ENCODE results near the gene CEP128.

CEP128 gene

GRCh38 chr14:80475074-80475473, 466.5 kb downstream of the CEP128 start:
- DNase-seq (ENCODE audit: low spot score), result no peak

GRCh38 chr14:80468331-80469122, 473.0 kb downstream of the CEP128 start:
- DNase-seq (ENCODE audit: low spot score), result no peak

GRCh38 chr14:80465546-80466220, 475.9 kb downstream of the CEP128 start:
- DNase-seq (ENCODE audit: low spot score), result no peak

GRCh38 chr14:80464531-80465149, 476.9 kb downstream of the CEP128 start:
- no peak for DNase-seq (ENCODE audit: low spot score)

- no peak for DNase-seq (ENCODE audit: low spot score)
Observed at GRCh38 chr14:80456209-80456608, 485.3 kb downstream of the CEP128 start.

- DNase-seq (ENCODE audit: low spot score), result no peak
Observed at GRCh38 chr14:80455031-80455430, 486.5 kb downstream of the CEP128 start.

GRCh38 chr14:80448267-80448666, 493.3 kb downstream of the CEP128 start:
- DNase-seq (ENCODE audit: low spot score), result no peak

- peak; percentile 2 for DNase-seq (ENCODE audit: low spot score)
Observed at GRCh38 chr14:80447392-80447791, 494.1 kb downstream of the CEP128 start.
